ENCODE measurements around the gene ANKRD12. TPM values are rescaled to one million over a fixed set of nuclear protein-coding genes. Genes with fewer than 3 reads are reported as not detected.
A peak's percentile ranks its signal among the peaks of the same experiment; 100 is the strongest.

Gene ANKRD12
- polyA plus RNA-seq, 1 donor from 2014 or later, result 32.3 TPM

DNA sequence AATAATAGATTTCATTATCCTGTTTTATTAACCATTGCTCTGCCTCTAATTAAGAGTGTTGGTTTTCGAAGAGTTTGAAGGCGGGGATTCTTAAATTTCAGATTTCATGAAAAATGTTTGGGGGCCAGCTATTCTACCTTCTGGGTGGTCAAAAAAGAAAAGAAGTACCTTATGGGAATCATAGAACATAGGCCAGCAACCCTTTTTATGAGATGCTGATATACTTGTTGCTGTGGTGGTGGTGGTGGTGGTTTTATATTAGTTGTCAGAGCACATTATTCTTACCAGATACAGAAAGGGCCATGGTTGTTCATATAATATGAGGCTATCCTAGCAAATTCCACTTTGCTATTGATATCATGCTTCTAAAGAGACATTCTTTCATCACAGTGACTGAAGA is 4.4 kb downstream of the ANKRD12 start:
- Histone ChIP-seq H4K20me1 (ENCODE audit: insufficient read depth) (peaks cover 15% of the 10 kb centered on the region), H3K4me2 (ENCODE audit: low read length) (no peak overlapping the region)

DNA sequence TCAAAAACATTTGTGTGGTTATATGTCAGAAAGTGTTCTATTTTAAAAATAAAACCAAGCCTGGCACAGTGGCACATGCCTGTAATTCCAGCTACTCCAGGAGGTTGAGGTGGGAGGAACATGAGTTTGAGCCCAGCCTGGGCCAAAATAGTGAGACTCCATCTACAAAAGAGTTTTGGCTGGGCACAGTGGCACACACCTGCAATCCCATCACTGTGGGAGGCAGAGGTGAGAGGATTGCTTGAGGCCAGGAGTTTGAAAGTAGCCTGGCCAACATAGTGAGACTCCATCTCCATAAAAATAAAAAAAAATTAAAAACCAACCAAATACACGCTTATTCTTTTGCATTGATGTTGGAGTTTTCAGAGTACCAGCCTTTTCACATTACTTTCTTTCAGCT is 9.6 kb downstream of the ANKRD12 start:
- no peak overlapping the region for H3K27ac ChIP-seq (ENCODE audit: low read length)
- no peak overlapping the region for H3K4me2 ChIP-seq (ENCODE audit: low read length)
- no peaks in the 10 kb centered on the region for H3K9me3 ChIP-seq (ENCODE audit: low read length)
- peaks cover 82% of the 10 kb centered on the region for H3K79me2 ChIP-seq (replicated peaks; ENCODE audit: insufficient read depth, low read length)
- H3K36me3 ChIP-seq (ENCODE audit: insufficient read depth, low read length), result no peaks in the 10 kb centered on the region
- H3K9me2 ChIP-seq (ENCODE audit: insufficient read depth, low read length), result no peaks in the 10 kb centered on the region
- H4K20me1 ChIP-seq (ENCODE audit: insufficient read depth), result peaks cover 6% of the 10 kb centered on the region
- no peaks in the 10 kb centered on the region for H3F3A ChIP-seq (ENCODE audit: insufficient read depth, low read length, poor library complexity, severe bottlenecking)
- H3K27me3 ChIP-seq (ENCODE audit: insufficient read depth, low read depth, low read length), result no peaks in the 10 kb centered on the region
- H2AFZ ChIP-seq (ENCODE audit: low read depth, low read length), result no peak overlapping the region
- no peak overlapping the region for H3K9ac ChIP-seq (ENCODE audit: low read length)
- H3K4me3 ChIP-seq (ENCODE audit: low read length), result no peak overlapping the region
- TF ChIP-seq EZH2 (IDR thresholded peaks at IDR 0.05; ENCODE audit: borderline replicate concordance, insufficient read depth, low read length, poor library complexity, severe bottlenecking), result no peak
- TF ChIP-seq TAF1 (IDR thresholded peaks at IDR 0.05; ENCODE audit: low read depth), result no peak
- no peak for TF ChIP-seq RAD21 (conservative IDR thresholded peaks at IDR 0.05)
- TF ChIP-seq, protein P1, sequence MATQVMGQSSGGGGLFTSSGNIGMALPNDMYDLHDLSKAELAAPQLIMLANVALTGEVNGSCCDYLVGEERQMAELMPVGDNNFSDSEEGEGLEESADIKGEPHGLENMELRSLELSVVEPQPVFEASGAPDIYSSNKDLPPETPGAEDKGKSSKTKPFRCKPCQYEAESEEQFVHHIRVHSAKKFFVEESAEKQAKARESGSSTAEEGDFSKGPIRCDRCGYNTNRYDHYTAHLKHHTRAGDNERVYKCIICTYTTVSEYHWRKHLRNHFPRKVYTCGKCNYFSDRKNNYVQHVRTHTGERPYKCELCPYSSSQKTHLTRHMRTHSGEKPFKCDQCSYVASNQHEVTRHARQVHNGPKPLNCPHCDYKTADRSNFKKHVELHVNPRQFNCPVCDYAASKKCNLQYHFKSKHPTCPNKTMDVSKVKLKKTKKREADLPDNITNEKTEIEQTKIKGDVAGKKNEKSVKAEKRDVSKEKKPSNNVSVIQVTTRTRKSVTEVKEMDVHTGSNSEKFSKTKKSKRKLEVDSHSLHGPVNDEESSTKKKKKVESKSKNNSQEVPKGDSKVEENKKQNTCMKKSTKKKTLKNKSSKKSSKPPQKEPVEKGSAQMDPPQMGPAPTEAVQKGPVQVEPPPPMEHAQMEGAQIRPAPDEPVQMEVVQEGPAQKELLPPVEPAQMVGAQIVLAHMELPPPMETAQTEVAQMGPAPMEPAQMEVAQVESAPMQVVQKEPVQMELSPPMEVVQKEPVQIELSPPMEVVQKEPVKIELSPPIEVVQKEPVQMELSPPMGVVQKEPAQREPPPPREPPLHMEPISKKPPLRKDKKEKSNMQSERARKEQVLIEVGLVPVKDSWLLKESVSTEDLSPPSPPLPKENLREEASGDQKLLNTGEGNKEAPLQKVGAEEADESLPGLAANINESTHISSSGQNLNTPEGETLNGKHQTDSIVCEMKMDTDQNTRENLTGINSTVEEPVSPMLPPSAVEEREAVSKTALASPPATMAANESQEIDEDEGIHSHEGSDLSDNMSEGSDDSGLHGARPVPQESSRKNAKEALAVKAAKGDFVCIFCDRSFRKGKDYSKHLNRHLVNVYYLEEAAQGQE (IDR thresholded peaks at IDR 0.05; ENCODE audit: borderline replicate concordance), result no peak
- no peak for TF ChIP-seq MXI1 (conservative IDR thresholded peaks at IDR 0.05; ENCODE audit: poor library complexity, severe bottlenecking)
- TF ChIP-seq, protein P2, sequence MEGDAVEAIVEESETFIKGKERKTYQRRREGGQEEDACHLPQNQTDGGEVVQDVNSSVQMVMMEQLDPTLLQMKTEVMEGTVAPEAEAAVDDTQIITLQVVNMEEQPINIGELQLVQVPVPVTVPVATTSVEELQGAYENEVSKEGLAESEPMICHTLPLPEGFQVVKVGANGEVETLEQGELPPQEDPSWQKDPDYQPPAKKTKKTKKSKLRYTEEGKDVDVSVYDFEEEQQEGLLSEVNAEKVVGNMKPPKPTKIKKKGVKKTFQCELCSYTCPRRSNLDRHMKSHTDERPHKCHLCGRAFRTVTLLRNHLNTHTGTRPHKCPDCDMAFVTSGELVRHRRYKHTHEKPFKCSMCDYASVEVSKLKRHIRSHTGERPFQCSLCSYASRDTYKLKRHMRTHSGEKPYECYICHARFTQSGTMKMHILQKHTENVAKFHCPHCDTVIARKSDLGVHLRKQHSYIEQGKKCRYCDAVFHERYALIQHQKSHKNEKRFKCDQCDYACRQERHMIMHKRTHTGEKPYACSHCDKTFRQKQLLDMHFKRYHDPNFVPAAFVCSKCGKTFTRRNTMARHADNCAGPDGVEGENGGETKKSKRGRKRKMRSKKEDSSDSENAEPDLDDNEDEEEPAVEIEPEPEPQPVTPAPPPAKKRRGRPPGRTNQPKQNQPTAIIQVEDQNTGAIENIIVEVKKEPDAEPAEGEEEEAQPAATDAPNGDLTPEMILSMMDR (IDR thresholded peaks at IDR 0.05; ENCODE audit: poor library complexity, severe bottlenecking), result no peak
- TF ChIP-seq SMC3 (conservative IDR thresholded peaks at IDR 0.05; ENCODE audit: poor library complexity), result no peak
- no peak for TF ChIP-seq POLR2AphosphoS5 (IDR thresholded peaks at IDR 0.05)
- TF ChIP-seq EP300 (conservative IDR thresholded peaks at IDR 0.05; ENCODE audit: poor library complexity, severe bottlenecking), result no peak

More for the DNA sequence above, 4.4 kb downstream of the ANKRD12 start:
- Histone ChIP-seq H3K9me3 (ENCODE audit: low read length) (no peaks in the 10 kb centered on the region), H3K79me2 (replicated peaks; ENCODE audit: insufficient read depth, low read length) (peaks cover 73% of the 10 kb centered on the region), H3K27ac (ENCODE audit: low read length) (no peak overlapping the region), H2AFZ (ENCODE audit: low read depth, low read length) (no peak overlapping the region), H3K36me3 (ENCODE audit: insufficient read depth, low read length) (no peaks in the 10 kb centered on the region), H3K9ac (ENCODE audit: low read length) (no peak overlapping the region), H3K9me2 (ENCODE audit: insufficient read depth, low read length) (no peaks in the 10 kb centered on the region), H3K4me3 (ENCODE audit: low read length) (peak overlapping the region; percentile 69), H3K27me3 (ENCODE audit: insufficient read depth, low read depth, low read length) (no peaks in the 10 kb centered on the region), H3F3A (ENCODE audit: insufficient read depth, low read length, poor library complexity, severe bottlenecking) (no peaks in the 10 kb centered on the region)
- TF ChIP-seq EZH2 (IDR thresholded peaks at IDR 0.05; ENCODE audit: borderline replicate concordance, insufficient read depth, low read length, poor library complexity, severe bottlenecking), result no peak
- TF ChIP-seq TAF1 (IDR thresholded peaks at IDR 0.05; ENCODE audit: low read depth), result no peak
- TF ChIP-seq, protein P2 (IDR thresholded peaks at IDR 0.05; ENCODE audit: poor library complexity, severe bottlenecking), result no peak
- no peak for TF ChIP-seq EP300 (conservative IDR thresholded peaks at IDR 0.05; ENCODE audit: poor library complexity, severe bottlenecking)
- TF ChIP-seq, protein P1 (IDR thresholded peaks at IDR 0.05; ENCODE audit: borderline replicate concordance), result no peak
- no peak for TF ChIP-seq POLR2AphosphoS5 (IDR thresholded peaks at IDR 0.05)
- no peak for TF ChIP-seq MXI1 (conservative IDR thresholded peaks at IDR 0.05; ENCODE audit: poor library complexity, severe bottlenecking)
- TF ChIP-seq RAD21 (conservative IDR thresholded peaks at IDR 0.05), result no peak

All from neural cell (in vitro differentiated cells).